Suprapubic skin (tissue), 4 donors: ENCODE results near the gene OTOP2. TPM values are rescaled to one million over a fixed set of nuclear protein-coding genes. Genes with fewer than 3 reads are reported as not detected.

Experiments
- DNase-seq, 2 donors: peaks; one replicate each; pipeline ENCODE4 v3.0.0-alpha.2; 2019; ENCODE audit warnings: low spot score in 2 of 2
- H3K27ac ChIP-seq: fragments of 200-600 bp; sonication (generic); one replicate; pipeline ENCODE4 v1.5.1; 2019
- H3K27me3 ChIP-seq: fragments of 200-600 bp; sonication (generic); one replicate; pipeline ENCODE4 v1.5.1; 2019
- H3K36me3 ChIP-seq: fragments of 200-600 bp; sonication (generic); one replicate; pipeline ENCODE4 v1.5.1; 2019
- H3K4me1 ChIP-seq: fragments of 200-600 bp; sonication (generic); one replicate; pipeline ENCODE4 v1.5.1; 2019
- H3K4me3 ChIP-seq: fragments of 200-600 bp; sonication (generic); one replicate; pipeline ENCODE4 v1.5.1; 2019; ENCODE audit warnings: mild to moderate bottlenecking
- H3K9me3 ChIP-seq: fragments of 200-600 bp; sonication (generic); one replicate; pipeline ENCODE4 v1.5.1; 2019
- EP300 ChIP-seq: sonication (generic); formaldehyde crosslinking; IDR thresholded peaks from one replicate; pipeline ENCODE4 v1.6.1; 2017; ENCODE audit warnings: antibody characterized with exemption
- POLR2A ChIP-seq, 2 donors: fragments of 450-650 bp; IDR thresholded peaks; one replicate each; pipeline ENCODE4 v1.6.1; 2017; ENCODE audit warnings: antibody characterized with exemption in 2 of 2, mild to moderate bottlenecking in 2 of 2, moderate library complexity in 2 of 2
- POLR2AphosphoS5 ChIP-seq, 3 donors: sonication (generic); formaldehyde crosslinking; IDR thresholded peaks; one replicate each; pipeline ENCODE4 v1.6.1; 2017; ENCODE audit warnings: antibody characterized with exemption in 3 of 3
- WGBS: methylation state at CpG from one replicate; pipeline ENCODE4 v1.1.5; 2018; 5-methylcytosine and 5-hydroxymethylcytosine counted together
- total RNA-seq, 4 donors: library from RNA; depleted of rRNA; stranded (reverse); fragments of >200 nt; gene quantifications; one replicate each; pipeline ENCODE4 v1.1.0, GENCODE V29; 2016
- TF ChIP-seq, protein P1 (sequence below), 2 donors: fragments of 200-600 bp in 1 of 2; fragments of 450-650 bp in 1 of 2; sonication (generic) in 1 of 2; IDR thresholded peaks; one replicate each; pipeline ENCODE4 v1.5.1; 2016 to 2019; ENCODE audit warnings: antibody characterized with exemption in 2 of 2, mild to moderate bottlenecking in 1 of 2, moderate library complexity in 1 of 2

OTOP2 gene
- total RNA-seq, 4 donors from 2014 or later: 0.49 TPM; not detected in 3

- no peak for DNase-seq
- H3K27me3 ChIP-seq: peaks cover 16% of the 10 kb centered on the region
- TF ChIP-seq EP300: no peak
- no peak for TF ChIP-seq POLR2A (IDR thresholded peaks at IDR 0.05)
- TF ChIP-seq, protein P1, sequence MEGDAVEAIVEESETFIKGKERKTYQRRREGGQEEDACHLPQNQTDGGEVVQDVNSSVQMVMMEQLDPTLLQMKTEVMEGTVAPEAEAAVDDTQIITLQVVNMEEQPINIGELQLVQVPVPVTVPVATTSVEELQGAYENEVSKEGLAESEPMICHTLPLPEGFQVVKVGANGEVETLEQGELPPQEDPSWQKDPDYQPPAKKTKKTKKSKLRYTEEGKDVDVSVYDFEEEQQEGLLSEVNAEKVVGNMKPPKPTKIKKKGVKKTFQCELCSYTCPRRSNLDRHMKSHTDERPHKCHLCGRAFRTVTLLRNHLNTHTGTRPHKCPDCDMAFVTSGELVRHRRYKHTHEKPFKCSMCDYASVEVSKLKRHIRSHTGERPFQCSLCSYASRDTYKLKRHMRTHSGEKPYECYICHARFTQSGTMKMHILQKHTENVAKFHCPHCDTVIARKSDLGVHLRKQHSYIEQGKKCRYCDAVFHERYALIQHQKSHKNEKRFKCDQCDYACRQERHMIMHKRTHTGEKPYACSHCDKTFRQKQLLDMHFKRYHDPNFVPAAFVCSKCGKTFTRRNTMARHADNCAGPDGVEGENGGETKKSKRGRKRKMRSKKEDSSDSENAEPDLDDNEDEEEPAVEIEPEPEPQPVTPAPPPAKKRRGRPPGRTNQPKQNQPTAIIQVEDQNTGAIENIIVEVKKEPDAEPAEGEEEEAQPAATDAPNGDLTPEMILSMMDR (IDR thresholded peaks at IDR 0.05): no peak
- no peak for TF ChIP-seq POLR2AphosphoS5 (IDR thresholded peaks at IDR 0.05)
- H3K36me3 ChIP-seq: no peaks in the 10 kb centered on the region
- no peak overlapping the region for H3K4me3 ChIP-seq
- H3K4me1 ChIP-seq: no peaks in the 10 kb centered on the region
- H3K27ac ChIP-seq: no peak overlapping the region
- 65% methylated on average over 22 of the region's 32 CpGs for WGBS
- H3K9me3 ChIP-seq: no peaks in the 10 kb centered on the region
Measured at GRCh38 chr17:74951680-74952421, 27.8 kb downstream of the OTOP2 start.

DNA sequence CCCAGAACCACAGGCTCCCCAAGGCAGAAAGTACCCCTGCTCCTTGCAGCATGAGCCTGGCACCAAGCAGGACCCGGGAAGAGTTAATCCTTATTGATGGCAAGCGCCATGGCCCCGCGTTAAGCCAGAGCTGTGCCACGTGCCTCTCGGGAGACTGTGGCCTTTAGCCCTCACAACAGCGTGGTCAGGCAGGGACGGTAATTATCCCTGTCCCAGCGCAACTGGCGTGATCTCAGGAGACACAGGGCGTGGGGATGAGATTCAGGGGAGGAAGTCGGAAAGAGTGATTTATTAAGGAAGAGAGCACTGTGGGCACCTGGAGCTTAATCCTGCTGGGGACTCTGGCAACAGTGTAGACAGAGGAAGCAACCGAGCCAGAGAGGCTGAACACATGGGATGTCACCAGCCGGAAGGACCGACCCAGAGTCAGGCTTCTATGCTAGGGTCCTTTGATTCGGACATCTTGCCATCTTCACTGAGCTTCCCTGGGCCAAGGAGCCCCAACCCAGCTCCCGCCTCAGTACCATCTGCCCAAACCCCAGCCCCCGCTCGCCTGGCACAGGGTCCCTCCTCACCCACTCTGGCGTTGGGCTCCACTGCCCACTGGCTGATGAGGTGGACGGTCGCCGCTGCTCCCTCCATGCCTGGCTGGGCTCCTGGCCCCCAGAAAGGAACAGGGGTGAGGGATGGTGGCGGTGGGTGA, 28.5 kb downstream of the OTOP2 start:
- Histone ChIP-seq H3K9me3 (no peaks in the 10 kb centered on the region), H3K4me1 (no peaks in the 10 kb centered on the region), H3K27ac (no peak overlapping the region), H3K27me3 (peaks cover 12% of the 10 kb centered on the region), H3K36me3 (no peaks in the 10 kb centered on the region), H3K4me3 (no peak overlapping the region)
- DNase-seq: no peak
- TF ChIP-seq POLR2A (IDR thresholded peaks at IDR 0.05) (no peak), EP300 (no peak), POLR2AphosphoS5 (IDR thresholded peaks at IDR 0.05) (no peak)
- TF ChIP-seq, protein P1 (IDR thresholded peaks at IDR 0.05): no peak
- WGBS: 62% methylated on average over 20 of the region's 24 CpGs

DNA sequence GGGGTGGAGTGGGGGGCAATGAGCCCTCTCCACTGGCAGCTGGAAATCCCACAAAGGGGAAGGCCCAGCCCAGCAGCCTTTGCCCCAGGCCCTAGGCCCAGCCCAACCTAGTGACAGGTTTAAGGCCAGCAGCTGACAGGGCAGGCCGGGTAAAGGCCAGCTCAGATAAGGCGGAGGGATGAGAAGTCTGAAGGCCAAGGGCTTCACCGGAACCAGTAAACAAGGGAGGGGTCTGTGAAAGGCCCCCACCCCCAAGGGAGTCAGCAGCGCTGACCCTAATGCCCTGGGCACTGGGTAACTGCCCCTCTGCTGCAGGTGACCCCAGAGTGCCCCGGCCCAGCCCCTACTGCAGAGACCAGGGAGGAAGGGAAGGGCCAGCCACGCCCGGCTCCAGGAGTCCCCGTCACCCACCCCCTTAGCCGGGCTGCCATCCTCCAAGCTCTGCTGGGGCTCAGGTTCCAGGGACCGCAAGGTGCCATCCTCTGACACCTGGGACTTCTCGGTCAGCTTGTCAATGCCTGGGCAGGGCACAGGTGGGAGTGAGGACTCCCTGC, 29.1 kb downstream of the OTOP2 start:
- TF ChIP-seq EP300 (no peak), POLR2A (IDR thresholded peaks at IDR 0.05) (no peak), POLR2AphosphoS5 (IDR thresholded peaks at IDR 0.05) (no peak)
- TF ChIP-seq, protein P1 (IDR thresholded peaks at IDR 0.05): no peak
- Histone ChIP-seq H3K9me3 (no peaks in the 10 kb centered on the region), H3K4me1 (no peaks in the 10 kb centered on the region), H3K27me3 (peaks cover 12% of the 10 kb centered on the region), H3K36me3 (no peaks in the 10 kb centered on the region), H3K4me3 (no peak overlapping the region), H3K27ac (no peak overlapping the region)
- 75% methylated on average over 10 of the region's 11 CpGs for WGBS
- DNase-seq: no peak

DNA sequence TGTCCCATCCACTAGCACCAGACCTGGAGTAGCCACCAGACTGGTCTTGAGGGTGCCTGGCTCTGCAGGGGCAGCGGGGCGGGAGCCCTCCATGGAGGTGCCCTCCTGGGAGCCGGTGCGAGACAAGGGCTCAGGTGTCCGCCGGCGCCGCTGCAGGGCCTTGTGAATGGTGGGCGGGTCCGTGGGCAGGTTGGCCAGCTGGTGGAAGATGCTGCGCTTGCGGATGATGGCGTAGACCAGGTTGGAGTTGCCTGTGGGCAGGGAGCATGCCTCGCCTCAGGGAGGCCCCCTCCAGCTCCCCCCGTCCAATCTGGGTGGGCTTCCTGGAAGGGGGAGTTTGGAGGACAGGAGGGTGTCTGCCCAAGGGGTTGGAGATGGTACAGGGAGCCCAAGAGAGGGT, 30.0 kb downstream of the OTOP2 start:
- TF ChIP-seq POLR2A (IDR thresholded peaks at IDR 0.05) (no peak), EP300 (no peak), POLR2AphosphoS5 (IDR thresholded peaks at IDR 0.05) (no peak)
- TF ChIP-seq, protein P1 (IDR thresholded peaks at IDR 0.05): no peak

More for the DNA sequence above, 30.0 kb downstream of the OTOP2 start:
- WGBS: 89% methylated on average over 11 of the region's 15 CpGs
- Histone ChIP-seq H3K27ac (no peak overlapping the region), H3K4me1 (no peaks in the 10 kb centered on the region), H3K4me3 (no peak overlapping the region), H3K27me3 (peaks cover 12% of the 10 kb centered on the region), H3K36me3 (no peaks in the 10 kb centered on the region), H3K9me3 (no peaks in the 10 kb centered on the region)
- DNase-seq: no peak
